GM18508 (cell line): ENCODE measurements around the gene ROR2.

Source experiments
- ATAC-seq: cut with Tn5 transposase; IDR thresholded peaks from one replicate; pipeline ENCODE4 v1.9.1; 2021; ENCODE audit warnings: moderate number of reproducible peaks; ENCODE audit not compliant: insufficient read depth, unreplicated experiment

ROR2 gene

GRCh38 chr9:91825422-91825821 lies 124.6 kb downstream of the ROR2 start:
- no peak for ATAC-seq

DNA sequence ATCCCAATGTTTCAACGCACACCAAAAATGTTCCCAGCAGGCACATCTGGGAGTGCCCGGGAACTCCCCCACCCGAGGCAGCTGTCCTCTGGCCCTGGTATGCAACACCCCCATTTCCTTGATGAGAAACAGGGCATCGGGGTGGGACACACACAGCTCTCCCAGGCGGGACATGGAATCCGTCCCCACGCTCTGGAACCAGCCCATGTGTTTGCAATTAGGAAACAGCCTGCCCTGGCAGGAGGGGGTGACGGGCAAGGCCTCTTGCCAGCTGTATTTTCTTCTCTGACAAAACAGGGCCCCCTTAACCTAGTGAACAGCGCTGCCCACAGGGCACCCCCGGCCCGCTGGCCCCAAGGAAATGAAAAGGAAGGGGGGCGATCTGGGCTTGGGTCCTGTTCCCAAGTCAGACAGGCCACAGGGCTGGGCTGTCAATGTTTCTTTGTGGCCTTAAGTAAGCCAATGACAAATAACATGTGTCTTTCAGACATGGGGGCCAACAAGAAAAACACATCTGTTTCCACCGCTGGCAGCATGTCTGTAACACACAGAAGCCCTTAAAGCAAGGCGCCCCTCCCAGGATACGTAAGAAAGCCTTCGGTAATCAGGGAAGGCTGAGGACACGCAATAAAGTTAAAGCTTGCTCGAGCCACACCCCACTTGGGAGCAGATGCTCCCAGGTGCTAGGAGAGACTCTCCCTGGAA lies 125.3 kb downstream of the ROR2 start:
- no peak for ATAC-seq

- no peak for ATAC-seq
Measured at GRCh38 chr9:91824151-91824550, 125.9 kb downstream of the ROR2 start.

DNA sequence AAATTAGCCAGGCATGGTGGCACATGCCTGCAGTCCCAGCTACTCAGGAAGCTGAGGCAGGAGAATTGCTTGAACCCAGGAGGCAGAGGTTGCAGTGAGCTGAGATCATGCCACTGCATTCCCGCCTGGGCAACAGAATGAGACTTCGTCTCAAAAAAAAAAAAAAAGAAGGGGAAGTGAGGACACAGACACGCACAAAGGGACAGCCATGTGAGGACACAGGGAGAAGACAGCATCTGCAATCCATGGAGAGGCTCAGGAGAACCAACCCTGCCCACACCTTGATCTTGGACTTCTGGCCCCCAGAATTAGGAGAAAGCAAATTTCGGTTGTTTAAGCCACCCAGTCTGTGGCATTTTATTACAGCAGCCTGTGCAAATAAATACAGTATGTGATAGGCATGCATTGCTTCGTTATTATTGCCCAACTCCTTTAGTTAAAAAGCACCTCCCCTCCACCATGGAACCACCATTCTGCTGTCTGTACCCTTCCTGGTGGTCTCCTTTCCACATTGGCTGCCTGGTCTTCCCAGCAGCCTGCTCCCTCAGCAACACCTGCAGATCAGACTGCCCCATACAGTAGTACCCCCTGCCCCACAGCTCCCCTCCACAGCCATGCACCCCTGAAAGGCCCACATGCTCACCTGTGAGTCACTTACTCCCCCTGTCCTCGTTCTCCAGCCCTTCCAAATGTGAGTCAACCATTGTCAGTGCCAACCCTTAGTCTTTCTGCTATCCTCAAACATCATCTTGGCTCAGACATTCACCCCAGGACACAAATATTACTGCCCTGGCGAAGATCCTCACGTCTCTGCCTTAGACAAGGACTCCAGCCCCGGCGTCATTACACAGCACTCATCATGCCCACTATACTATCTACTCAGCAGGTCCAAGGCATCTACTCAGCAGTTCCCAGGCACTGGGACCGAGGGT lies 128.8 kb downstream of the ROR2 start:
- ATAC-seq = no peak

DNA sequence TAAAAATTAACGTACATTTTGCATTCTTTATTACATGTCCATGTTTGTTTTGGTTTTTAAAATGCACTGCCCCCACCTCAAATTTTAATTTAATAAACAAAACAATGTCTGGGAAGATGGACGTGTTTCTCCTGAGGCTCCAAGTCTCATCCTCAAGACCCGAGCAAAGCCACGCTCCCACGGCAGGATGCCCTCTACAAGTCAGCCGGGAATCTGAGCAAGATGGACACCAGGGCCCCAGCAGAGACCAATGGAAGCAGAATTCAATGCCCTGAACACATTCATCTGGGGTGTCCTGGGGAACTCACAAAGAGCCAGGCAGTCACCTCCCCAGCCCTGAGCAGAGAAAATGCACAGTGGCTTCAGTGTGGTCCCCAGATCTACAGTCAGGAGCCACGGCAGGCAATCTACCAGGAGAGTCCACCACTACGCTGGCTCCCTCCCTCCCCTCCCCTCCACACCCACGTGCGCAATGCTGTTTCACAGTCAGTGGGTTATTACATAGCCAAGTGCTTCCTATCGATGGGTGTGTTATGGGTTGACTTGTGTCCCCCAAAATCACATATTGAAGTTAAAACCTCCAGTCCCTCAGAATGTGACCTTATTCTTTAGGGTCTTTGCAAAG lies 129.8 kb downstream of the ROR2 start:
- ATAC-seq = no peak

DNA sequence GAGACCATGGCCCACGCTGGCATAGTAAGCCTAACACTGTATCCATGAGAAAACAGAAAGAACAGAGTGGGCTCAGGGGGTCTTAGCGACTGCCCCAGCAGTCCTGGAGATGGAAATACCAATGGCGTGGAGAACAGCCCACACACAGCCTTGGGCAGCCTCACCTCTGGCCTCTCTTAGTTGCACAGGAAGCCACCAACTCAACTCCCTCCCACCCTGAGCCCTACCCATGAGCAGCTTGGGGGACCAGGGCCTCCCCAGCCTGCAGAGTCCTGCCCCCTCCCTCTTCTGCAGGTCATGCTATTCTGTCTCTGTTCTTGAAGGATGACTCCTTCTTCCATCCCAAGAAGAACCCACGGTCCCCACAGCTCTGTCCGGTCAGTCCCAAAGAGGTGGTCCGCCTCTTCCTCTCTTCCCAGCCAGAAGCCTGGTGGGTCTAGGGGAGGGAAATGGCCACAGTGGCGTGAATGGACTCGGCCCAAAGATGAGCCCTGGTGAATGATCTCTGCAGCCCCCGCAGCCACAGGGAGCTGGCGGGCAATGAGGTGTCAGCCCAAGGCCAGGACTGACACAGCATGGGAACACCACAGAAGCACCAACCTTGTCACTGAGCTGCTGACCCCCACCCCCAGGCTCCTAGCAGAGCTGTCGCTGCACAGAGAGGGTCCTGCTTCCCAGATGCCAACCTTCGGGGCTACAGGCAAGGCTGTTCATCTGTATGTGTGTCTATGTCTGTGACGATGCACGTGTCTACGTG lies 131.2 kb downstream of the ROR2 start:
- ATAC-seq = no peak

DNA sequence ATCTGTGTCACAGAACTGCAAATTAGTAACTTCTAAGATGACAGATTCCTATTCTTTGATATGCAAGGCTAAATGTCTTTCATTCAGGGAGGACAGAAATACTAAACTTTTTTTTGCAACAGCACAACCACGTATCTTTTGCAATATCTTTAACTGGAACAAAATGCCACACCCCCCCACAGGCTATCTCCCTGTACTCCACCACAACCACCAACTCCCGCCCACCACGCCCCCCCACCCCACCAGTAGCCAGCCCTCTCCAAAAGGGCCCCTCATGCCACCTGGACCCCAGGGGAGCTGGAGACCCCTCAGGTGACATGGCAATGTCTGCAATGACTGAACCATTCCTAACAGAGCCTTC lies 131.8 kb downstream of the ROR2 start:
- no peak for ATAC-seq

- ATAC-seq = no peak
Measured at GRCh38 chr9:91817493-91818224, 132.4 kb downstream of the ROR2 start.

DNA sequence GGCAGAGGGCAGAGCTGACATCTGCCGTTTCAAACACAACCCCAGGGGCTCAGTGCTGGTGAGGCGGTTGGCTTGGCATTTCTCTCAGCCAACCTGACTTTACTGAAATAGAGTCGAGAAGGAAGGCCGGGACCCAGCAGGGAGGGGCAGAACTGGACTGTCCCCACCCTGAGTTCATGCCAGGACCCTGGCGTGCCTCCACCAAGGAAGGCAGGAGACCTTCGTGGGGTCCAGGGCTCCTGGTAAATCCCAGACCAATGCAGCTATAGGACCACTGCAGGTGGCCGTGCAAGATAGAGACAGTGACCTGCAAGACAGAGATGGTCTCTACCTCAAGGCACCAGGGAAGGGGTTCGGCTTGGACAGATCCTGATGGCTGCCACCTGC lies 132.9 kb downstream of the ROR2 start:
- ATAC-seq = no peak

GRCh38 chr9:91816356-91816755 lies 133.7 kb downstream of the ROR2 start:
- ATAC-seq = no peak

DNA sequence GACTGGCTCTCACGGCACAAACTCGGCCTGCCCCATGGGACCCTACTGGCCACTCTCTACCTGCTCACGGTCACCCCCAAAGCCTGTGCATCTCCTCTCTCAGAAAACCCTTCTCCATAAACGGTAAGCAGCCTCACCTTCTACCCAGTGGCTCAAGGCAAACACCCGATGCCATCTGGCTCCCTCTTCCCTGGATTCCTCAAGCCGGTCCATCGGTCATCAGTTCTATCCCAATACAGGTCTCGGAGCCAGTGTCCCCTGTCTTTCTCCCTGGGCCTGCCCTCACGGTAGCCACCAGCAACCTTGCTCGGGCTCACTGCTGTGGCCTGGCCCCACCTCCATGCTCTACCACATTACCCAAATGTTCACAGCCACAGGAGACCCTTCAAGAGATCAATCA lies 134.1 kb downstream of the ROR2 start:
- no peak for ATAC-seq

DNA sequence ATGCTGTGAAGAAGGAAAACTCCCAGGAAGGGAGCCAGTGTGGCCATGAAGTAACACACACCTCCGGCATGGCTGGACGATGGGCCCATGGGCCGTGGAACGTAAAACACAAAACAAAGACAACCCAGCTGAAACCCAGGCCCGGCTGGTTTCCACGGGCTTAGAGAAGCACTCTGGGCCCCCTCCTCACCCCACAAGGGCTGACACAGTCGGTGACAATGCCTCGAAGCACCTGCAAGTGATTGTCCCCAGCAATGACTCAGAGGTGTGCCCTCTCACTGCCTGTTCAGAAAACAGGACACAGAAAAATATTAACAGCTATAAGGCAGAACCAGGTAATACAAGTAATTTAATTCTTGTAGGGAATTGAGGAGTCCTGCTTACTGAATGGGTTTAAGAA lies 135.3 kb downstream of the ROR2 start:
- no peak for ATAC-seq

DNA sequence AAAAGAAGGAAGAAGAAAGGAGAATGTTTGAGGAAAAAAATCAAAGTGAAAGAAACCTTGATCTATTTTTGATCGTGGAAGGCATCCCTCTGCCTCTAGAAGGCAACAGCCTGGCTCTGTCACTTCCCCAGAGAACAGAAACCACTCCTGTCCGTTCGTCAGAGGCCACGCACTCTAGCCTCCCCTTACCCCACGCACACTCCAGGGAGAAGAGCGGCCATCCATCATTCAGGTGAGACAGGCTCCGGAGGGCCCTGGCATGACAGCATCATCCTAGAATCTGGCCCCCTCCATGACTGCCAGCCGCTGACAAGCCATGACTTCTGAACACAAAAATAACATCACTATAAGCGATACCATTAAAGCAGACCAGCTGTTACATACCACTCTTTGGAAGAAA lies 135.8 kb downstream of the ROR2 start:
- no peak for ATAC-seq

- no peak for ATAC-seq
Measured at GRCh38 chr9:91813176-91813795, 136.7 kb downstream of the ROR2 start.

DNA sequence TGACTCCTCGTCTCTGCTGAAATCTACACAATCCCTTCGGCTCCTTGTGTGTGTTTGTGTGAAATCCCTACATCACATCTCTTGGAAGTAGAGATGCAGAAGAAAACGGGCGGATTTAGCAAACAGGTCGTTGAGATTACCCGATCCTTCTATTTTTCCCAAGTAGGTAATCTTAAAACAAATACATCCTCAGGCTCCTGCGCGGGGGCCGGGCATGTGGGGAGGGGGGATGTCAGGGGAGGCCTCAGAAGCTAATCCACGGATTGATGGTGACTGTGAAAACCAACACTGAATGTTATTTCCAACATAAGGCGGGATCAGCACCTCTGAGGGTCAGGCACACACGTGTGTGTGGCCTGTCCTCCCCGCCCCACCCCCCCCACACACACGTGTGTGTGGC lies 137.8 kb downstream of the ROR2 start:
- ATAC-seq = no peak

- no peak for ATAC-seq
Measured at GRCh38 chr9:91811024-91811909, 138.8 kb downstream of the ROR2 start.

DNA sequence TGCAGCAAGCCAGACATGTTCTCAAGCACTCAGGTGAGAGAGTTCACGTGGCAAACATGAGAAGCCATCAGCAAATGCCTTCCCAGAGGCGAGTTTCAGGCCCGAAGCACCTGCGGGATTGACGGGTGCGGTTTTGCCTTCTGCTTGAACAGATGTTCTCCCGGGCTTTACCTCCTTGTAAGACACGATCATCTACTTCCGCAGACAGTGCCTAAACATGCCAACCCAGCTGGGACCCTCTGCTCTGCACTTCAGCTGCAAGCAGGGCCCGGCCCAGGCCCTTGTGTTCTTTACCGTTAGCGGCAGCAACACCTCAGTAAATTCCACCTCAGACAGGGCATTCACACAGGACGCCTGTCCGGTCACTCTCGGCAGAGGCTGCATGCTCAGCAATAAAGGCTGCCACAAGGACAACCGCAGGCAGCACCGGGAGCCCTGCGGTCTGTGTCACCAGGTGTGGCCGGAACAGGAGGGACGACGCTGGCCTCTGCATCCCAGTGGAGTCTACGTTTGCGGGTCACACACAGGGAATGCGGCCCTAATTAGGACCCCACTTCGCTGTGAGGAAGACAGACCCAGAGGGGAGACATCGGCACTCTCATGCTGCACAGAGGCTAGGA lies 139.6 kb downstream of the ROR2 start:
- ATAC-seq = no peak
